Cardiac muscle cell (in vitro differentiated cells and primary cell): ENCODE measurements around the gene USP43. TPM values are rescaled to one million over a fixed set of nuclear protein-coding genes. Genes with fewer than 3 reads are reported as not detected.
"Not testable (repeated sequence)": the region's sequence is repeated elsewhere in the genome, so short reads cannot be mapped to it uniquely, and the experiment has no call there.

ENCODE experiments used
- DNase-seq, 2 donors: peaks; one replicate each; pipeline versions ENCODE4 v3.0.0 to v3.0.0-alpha.2; 2010 to 2017; ENCODE audit warnings: low read depth in 1 of 2, low spot score in 1 of 2
- H3K27ac ChIP-seq: fragments of 200-600 bp; sonication (generic); 2 replicates; pipeline ENCODE4 v1.5.1; 2016
- H3K27me3 ChIP-seq: fragments of 200-600 bp; sonication (generic); 2 replicates; pipeline ENCODE4 v1.6.0; 2016; ENCODE audit warnings: control low read depth
- H3K36me3 ChIP-seq: fragments of 200-600 bp; sonication (generic); 2 replicates; pipeline ENCODE4 v1.5.1; 2016; ENCODE audit warnings: control low read depth
- H3K4me1 ChIP-seq: fragments of 200-600 bp; sonication (generic); 2 replicates; pipeline ENCODE4 v1.8.1; 2017; ENCODE audit warnings: low read depth, mild to moderate bottlenecking, mixed run types
- H3K4me3 ChIP-seq: fragments of 200-600 bp; sonication (generic); 2 replicates; pipeline ENCODE4 v1.5.1; 2016; ENCODE audit warnings: mild to moderate bottlenecking
- H3K9me3 ChIP-seq: fragments of 200-600 bp; sonication (generic); 2 replicates; pipeline ENCODE4 v1.5.1; 2017; ENCODE audit warnings: low read depth, mild to moderate bottlenecking, control low read depth
- polyA plus RNA-seq: library from polyadenylated mRNA; unstranded; fragments of >200 nt; fragmentation: Nextera tagmentation; extraction: Ambion mirVana; gene quantifications from 2 replicates; pipeline ENCODE4 v1.2.1, GENCODE V29; 2016
- total RNA-seq: library from RNA; depleted of rRNA; stranded (reverse); fragments of >200 nt; gene quantifications from 2 replicates; pipeline ENCODE4 v1.2.3, GENCODE V29; 2016
- TF ChIP-seq, protein P1 (sequence below): IDR thresholded peaks from 2 replicates; pipeline ENCODE4 v1.5.1; 2012; ENCODE audit warnings: low read depth, mild to moderate bottlenecking, low read length

USP43 gene
- total and polyA plus RNA-seq, 2 experiments from 2014 or later: 1.7 to 2.8 TPM

DNA sequence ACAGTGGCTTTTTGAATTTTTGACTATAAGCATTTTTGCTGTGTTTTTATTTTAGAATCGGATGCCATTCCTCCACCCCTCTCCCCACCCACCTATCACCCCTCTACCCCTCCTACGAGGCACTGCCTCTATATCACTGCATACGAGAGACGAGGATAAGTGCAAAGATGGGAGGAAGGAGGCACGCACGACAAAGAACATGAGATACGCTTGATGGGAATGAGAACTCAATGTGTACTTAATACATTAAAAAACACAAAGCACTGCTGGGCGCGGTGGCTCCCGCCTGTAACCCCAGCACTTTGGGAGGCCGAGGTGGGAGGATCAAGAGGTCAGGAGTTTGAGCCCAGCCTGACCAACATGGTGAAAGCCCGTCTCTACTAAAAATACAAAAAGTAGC is 8.8 kb upstream of the USP43 start:
- H3K36me3 ChIP-seq: no peaks in the 10 kb centered on the region
- no peaks in the 10 kb centered on the region for H3K9me3 ChIP-seq
- H3K4me1 ChIP-seq: no peaks in the 10 kb centered on the region
- H3K27me3 ChIP-seq: no peaks in the 10 kb centered on the region
- no peak overlapping the region for H3K27ac ChIP-seq
- no peak for DNase-seq
- H3K4me3 ChIP-seq: no peak overlapping the region
- TF ChIP-seq, protein P1, sequence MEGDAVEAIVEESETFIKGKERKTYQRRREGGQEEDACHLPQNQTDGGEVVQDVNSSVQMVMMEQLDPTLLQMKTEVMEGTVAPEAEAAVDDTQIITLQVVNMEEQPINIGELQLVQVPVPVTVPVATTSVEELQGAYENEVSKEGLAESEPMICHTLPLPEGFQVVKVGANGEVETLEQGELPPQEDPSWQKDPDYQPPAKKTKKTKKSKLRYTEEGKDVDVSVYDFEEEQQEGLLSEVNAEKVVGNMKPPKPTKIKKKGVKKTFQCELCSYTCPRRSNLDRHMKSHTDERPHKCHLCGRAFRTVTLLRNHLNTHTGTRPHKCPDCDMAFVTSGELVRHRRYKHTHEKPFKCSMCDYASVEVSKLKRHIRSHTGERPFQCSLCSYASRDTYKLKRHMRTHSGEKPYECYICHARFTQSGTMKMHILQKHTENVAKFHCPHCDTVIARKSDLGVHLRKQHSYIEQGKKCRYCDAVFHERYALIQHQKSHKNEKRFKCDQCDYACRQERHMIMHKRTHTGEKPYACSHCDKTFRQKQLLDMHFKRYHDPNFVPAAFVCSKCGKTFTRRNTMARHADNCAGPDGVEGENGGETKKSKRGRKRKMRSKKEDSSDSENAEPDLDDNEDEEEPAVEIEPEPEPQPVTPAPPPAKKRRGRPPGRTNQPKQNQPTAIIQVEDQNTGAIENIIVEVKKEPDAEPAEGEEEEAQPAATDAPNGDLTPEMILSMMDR: no peak

DNA sequence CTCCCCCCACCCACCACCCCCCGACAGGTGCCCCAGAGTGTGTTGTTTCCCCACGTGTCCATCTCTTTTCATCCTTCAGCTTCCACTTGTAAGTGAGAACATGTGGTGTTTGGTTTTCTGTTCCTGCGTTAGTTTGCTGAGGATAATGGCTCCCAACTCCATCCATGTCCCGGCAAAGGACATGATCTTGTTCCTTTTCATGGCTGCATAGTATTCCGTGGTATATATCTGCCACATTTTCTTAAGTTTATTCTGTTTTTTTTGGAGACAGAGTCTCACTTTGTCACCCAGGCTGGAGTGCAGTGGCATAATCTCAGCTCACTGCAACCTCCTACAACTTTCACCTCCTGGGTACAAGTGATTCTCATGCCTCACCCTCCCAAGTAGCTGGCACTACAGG is 4.9 kb upstream of the USP43 start:
- H3K27ac ChIP-seq, H3K36me3 ChIP-seq, DNase-seq, H3K4me3 ChIP-seq, H3K4me1 ChIP-seq, H3K9me3 ChIP-seq, H3K27me3 ChIP-seq: not testable (repeated sequence)

DNA sequence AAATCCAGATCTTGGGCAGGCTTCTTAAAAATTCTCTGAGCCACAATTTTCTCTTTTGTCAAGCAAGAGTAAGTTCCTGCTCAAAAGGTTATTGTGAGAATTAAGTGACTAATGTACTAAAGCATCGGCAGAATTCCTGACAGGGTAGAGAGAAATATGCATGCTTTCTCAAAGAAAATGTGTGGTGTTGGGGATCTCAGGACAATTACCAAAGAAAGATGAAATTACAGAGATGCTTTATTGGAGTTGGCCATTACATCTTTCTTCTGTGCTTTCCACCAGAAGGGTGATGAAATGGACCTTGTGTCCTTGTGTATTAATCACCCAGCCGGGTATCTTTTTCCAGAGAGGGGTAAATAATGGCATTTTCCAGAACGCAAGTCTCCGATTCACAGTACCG is 1.7 kb upstream of the USP43 start:
- no peak overlapping the region for H3K27ac ChIP-seq
- peaks cover 15% of the 10 kb centered on the region for H3K27me3 ChIP-seq
- no peak overlapping the region for H3K4me3 ChIP-seq
- no peaks in the 10 kb centered on the region for H3K9me3 ChIP-seq
- TF ChIP-seq, protein P1: no peak
- H3K36me3 ChIP-seq: no peaks in the 10 kb centered on the region
- no peaks in the 10 kb centered on the region for H3K4me1 ChIP-seq
- no peak for DNase-seq

DNA sequence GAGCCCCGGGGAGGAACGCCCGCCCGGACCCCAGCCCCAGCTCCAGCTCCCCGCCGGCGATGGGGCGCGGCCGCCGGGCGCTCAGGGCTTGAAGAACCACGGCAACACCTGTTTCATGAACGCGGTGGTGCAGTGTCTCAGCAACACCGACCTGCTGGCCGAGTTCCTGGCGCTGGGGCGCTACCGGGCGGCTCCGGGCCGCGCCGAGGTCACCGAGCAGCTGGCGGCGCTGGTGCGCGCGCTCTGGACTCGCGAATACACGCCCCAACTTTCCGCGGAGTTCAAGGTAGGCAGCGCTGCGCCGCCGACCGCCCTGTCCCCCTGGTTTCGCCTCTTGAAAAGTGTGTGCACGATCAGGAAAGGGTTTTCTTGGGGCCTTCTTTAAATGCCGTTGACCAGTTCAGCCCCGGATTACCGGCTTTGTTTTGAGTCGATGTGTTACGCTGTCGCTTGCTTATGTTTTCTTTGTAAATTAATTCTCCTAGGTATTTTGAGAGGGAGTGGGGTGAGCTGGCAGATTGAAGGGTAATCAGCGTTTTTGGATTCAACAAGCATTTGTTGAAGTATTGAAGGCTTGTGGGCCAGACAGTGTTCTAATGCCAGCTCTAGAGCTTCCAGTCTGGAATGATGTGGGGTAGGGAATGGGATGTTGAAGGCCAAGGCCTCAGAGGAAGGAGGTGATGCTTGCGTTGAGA is 681 bp downstream of the USP43 start:
- DNase-seq: peak; percentile 11 to 71
- Histone ChIP-seq H3K4me1 (no peaks in the 10 kb centered on the region), H3K9me3 (no peaks in the 10 kb centered on the region), H3K27me3 (peaks cover 15% of the 10 kb centered on the region), H3K36me3 (no peaks in the 10 kb centered on the region), H3K4me3 (peak overlapping the region; percentile 66), H3K27ac (no peak overlapping the region)
- TF ChIP-seq, protein P1: no peak

DNA sequence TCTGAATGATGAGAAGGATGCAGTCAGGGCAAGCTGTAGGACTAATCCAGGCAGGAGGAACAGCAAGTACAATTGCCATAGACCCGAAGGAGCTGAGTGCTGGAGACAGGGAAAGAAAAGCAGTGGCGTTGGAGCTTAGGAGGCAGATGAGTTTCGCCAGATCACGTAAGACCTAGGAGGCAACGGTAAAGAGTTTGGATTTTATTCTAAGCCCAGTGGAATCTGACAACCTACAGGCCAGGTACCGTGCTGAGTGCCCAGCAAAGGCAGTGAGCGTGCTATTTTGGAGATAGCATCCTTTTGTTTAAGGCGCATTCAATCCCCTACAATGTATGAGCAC is 1.2 kb downstream of the USP43 start:
- Histone ChIP-seq H3K4me1 (no peaks in the 10 kb centered on the region), H3K9me3 (no peaks in the 10 kb centered on the region), H3K27ac (no peak overlapping the region), H3K4me3 (no peak overlapping the region), H3K36me3 (no peaks in the 10 kb centered on the region), H3K27me3 (peaks cover 15% of the 10 kb centered on the region)
- TF ChIP-seq, protein P1: no peak
- no peak for DNase-seq

DNA sequence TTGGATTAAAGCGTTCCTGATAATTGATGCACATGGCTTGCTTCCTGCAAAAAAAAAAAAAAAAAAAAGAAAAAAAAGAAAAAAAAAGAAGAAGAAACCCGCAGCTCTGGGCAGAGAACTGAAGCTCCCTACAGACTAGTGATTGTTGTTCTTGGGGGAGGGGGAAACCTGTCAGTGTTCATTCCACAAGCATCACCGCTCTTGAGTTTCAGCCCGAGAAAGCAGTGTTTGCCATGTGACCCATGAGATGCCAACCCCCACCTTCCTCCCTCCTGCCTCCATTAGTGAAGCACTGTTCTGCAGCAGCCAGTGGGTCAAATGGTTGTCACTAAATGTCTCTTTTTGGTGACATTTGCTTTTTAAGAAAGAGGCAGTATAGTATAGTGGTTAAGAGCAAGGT is 1.7 kb downstream of the USP43 start:
- Histone ChIP-seq H3K27me3 (peaks cover 15% of the 10 kb centered on the region), H3K27ac (no peak overlapping the region), H3K9me3 (no peaks in the 10 kb centered on the region), H3K36me3 (no peaks in the 10 kb centered on the region), H3K4me3 (no peak overlapping the region), H3K4me1 (no peaks in the 10 kb centered on the region)
- no peak for DNase-seq
- TF ChIP-seq, protein P1: no peak
